Endothelial cell of umbilical vein (primary cell): ENCODE measurements around the gene RADIL. TPM values are rescaled to one million over a fixed set of nuclear protein-coding genes. Genes with fewer than 3 reads are reported as not detected.

Experiments
- BruUV-seq: library from RNA; stranded (reverse); fragments of 400-500 nt; replicated peaks from 2 replicates; lab custom pipeline; 2021; lab: Mats Ljungman, UMichigan
- CTCF ChIA-PET: fragments of 300-600, 350-600 bp; sonication (Branson Sonifier 250); formaldehyde crosslinking; loops from one replicate; lab custom pipeline; 2021; ENCODE audit warnings: antibody characterized with exemption, inconsistent platforms; lab: Charles Lee
- POLR2A ChIA-PET: fragments of 300-600, 350-600 bp; sonication (Branson Sonifier 250); formaldehyde crosslinking; loops from one replicate; lab custom pipeline; 2021; ENCODE audit warnings: antibody characterized with exemption, inconsistent platforms; lab: Charles Lee
- DNase-seq: peaks from one replicate; pipeline ENCODE4 v3.0.0-alpha.2; 2011; ENCODE audit warnings: low read depth, low spot score
- FAIRE-seq: peaks from 2 replicates; lab custom pipeline; 2011; peaks lifted over from hg19 to GRCh38; lab: Jason Lieb, UNC
- H2AFZ ChIP-seq: 2 replicates; pipeline ENCODE4 v1.6.0; 2012; ENCODE audit warnings: low read depth, low read length, control low read depth, inconsistent platforms
- H3K27ac ChIP-seq: 2 replicates; pipeline ENCODE4 v1.5.1; 2011; ENCODE audit warnings: low read depth, mild to moderate bottlenecking, control low read depth, low read length, moderate library complexity; ENCODE audit not compliant: insufficient read depth
- H3K27me3 ChIP-seq, 2 experiments: 2 replicates each; pipeline versions ENCODE4 v1.6.0 to v1.6.1; 2011; ENCODE audit warnings: low read length in 2 of 2, mixed read lengths in 1 of 2; ENCODE audit not compliant: control insufficient read depth in 2 of 2, insufficient read depth in 2 of 2
- H3K36me3 ChIP-seq, 2 experiments: 2 replicates in 1 of 2; 3 replicates in 1 of 2; pipeline ENCODE4 v1.5.1; 2011; ENCODE audit warnings: low read length in 2 of 2, mild to moderate bottlenecking in 1 of 2, moderate library complexity in 1 of 2; ENCODE audit not compliant: control insufficient read depth in 2 of 2, insufficient read depth in 2 of 2; ENCODE audit errors: extremely low read depth in 1 of 2
- H3K4me1 ChIP-seq: 3 replicates; pipeline ENCODE4 v1.5.1; 2011; ENCODE audit warnings: mild to moderate bottlenecking, low read length; ENCODE audit not compliant: control insufficient read depth, insufficient read depth; ENCODE audit errors: extremely low read depth
- H3K4me2 ChIP-seq: 2 replicates; pipeline ENCODE4 v1.6.1; 2011; ENCODE audit warnings: low read length, control low read depth, mixed read lengths; ENCODE audit not compliant: insufficient read depth
- H3K4me3 ChIP-seq, 3 experiments: fragments of 200-600 bp in 1 of 3; sonication (generic), shearing (Covaris generic) in 1 of 3; replicated peaks in 1 of 3; 2 replicates each; pipeline ENCODE4 v1.5.1; 2011 to 2016; ENCODE audit warnings: control low read depth in 3 of 3, low read length in 3 of 3, mild to moderate bottlenecking in 2 of 3, inconsistent platforms in 1 of 3, low read depth in 1 of 3, moderate library complexity in 1 of 3; ENCODE audit not compliant: insufficient read depth in 1 of 3
- H3K79me2 ChIP-seq: 2 replicates; pipeline ENCODE4 v1.6.0; 2012; ENCODE audit warnings: low read length, inconsistent platforms; ENCODE audit not compliant: control insufficient read depth, insufficient read depth
- H3K9ac ChIP-seq: replicated peaks from 2 replicates; pipeline ENCODE3; 2011; ENCODE audit warnings: low read length, control low read depth; ENCODE audit not compliant: insufficient read depth; ENCODE audit errors: extremely low read depth
- H3K9me1 ChIP-seq: replicated peaks from 3 replicates; pipeline ENCODE4 v1.6.0; 2011; ENCODE audit warnings: mild to moderate bottlenecking, low read length; ENCODE audit not compliant: control insufficient read depth, insufficient read depth; ENCODE audit errors: extremely low read depth
- H3K9me3 ChIP-seq: replicated peaks from 2 replicates; pipeline ENCODE4 v1.5.1; 2012; ENCODE audit warnings: low read length, inconsistent platforms; ENCODE audit not compliant: control insufficient read depth, insufficient read depth
- H4K20me1 ChIP-seq: replicated peaks from 2 replicates; pipeline ENCODE3; 2011; ENCODE audit warnings: mild to moderate bottlenecking, low read length; ENCODE audit not compliant: control insufficient read depth, insufficient read depth; ENCODE audit errors: extremely low read depth
- EZH2 ChIP-seq: IDR thresholded peaks from 2 replicates; pipeline ENCODE4 v1.6.1; 2012; ENCODE audit warnings: borderline replicate concordance, low read depth, mild to moderate bottlenecking, moderate library complexity, low read length, inconsistent platforms; ENCODE audit not compliant: severe bottlenecking
- FOS ChIP-seq: IDR thresholded peaks from 2 replicates; pipeline ENCODE4 v1.6.1; 2011; ENCODE audit warnings: mild to moderate bottlenecking, low read length, moderate library complexity, borderline replicate concordance; ENCODE audit not compliant: insufficient read depth
- GATA2 ChIP-seq: IDR thresholded peaks from 2 replicates; pipeline ENCODE4 v1.7.0; 2011; ENCODE audit warnings: low read depth, mild to moderate bottlenecking, moderate library complexity, mixed read lengths, low read length; ENCODE audit not compliant: insufficient read length, insufficient read depth
- JUN ChIP-seq: IDR thresholded peaks from 2 replicates; pipeline ENCODE4 v1.6.1; 2011; ENCODE audit warnings: borderline replicate concordance, low read depth; ENCODE audit not compliant: insufficient read length, insufficient read depth
- MYC ChIP-seq: IDR thresholded peaks from one replicate; pipeline ENCODE4 v1.6.1; 2011; ENCODE audit warnings: mild to moderate bottlenecking, low read depth, low read length
- POLR2A ChIP-seq: IDR thresholded peaks from 2 replicates; pipeline ENCODE4 v1.6.1; 2012; ENCODE audit warnings: low read depth, mild to moderate bottlenecking, control low read depth, low read length
- POLR2AphosphoS5 ChIP-seq: IDR thresholded peaks from 2 replicates; pipeline ENCODE4 v1.6.1; 2012; ENCODE audit warnings: low read depth, mild to moderate bottlenecking, control low read depth, low read length, moderate library complexity; ENCODE audit not compliant: insufficient read depth
- dilution Hi-C: fragments of 300-500 bp; cut with MboI; formaldehyde crosslinking; loops from one replicate; pipeline ENCODE4 v1.15.0; 2019; ENCODE audit warnings: low sequenced_read_pairs; ENCODE audit not compliant: extremely low pct_ligation_motif_present
- intact Hi-C: fragments of 100-400 bp; cut with micrococcal nuclease; formaldehyde crosslinking; loops from one replicate; pipeline ENCODE4 v1.10.0; 2022
- polyA plus RNA-seq, 4 experiments: library from polyadenylated mRNA; depleted of rRNA in 3 of 4; stranded (reverse) in 3 of 4; unstranded in 1 of 4; fragments of >200 nt; gene quantifications; 2 replicates each; pipeline versions ENCODE4 v1.2.1 to v1.2.3, GENCODE V29; 2011 to 2012; ENCODE audit warnings: missing spikeins in 1 of 4
- total RNA-seq: library from RNA; stranded (reverse); gene quantifications from 2 replicates; pipeline ENCODE4 v1.2.3, GENCODE V29; 2021
- TF ChIP-seq, protein P1 (sequence below), 2 donors: IDR thresholded peaks; 1 replicate in 1 of 2; 2 replicates in 1 of 2; pipeline ENCODE4 v1.5.1; 2011; ENCODE audit warnings: low read length in 2 of 2, mild to moderate bottlenecking in 2 of 2, moderate library complexity in 2 of 2, control low read depth in 1 of 2, inconsistent platforms in 1 of 2, low read depth in 1 of 2; ENCODE audit not compliant: insufficient read depth in 1 of 2; ENCODE audit errors: extremely low read depth in 1 of 2
- TF ChIP-seq, protein P2 (sequence below): IDR thresholded peaks from 2 replicates; pipeline ENCODE4 v1.6.1; 2011; ENCODE audit not compliant: insufficient read depth, insufficient read length

Gene RADIL
- total and polyA plus RNA-seq, 2 donors (not counting 3 experiments of a cell fraction or from before 2014, with no cell fraction given) = 1.2 to 2.5 TPM

DNA sequence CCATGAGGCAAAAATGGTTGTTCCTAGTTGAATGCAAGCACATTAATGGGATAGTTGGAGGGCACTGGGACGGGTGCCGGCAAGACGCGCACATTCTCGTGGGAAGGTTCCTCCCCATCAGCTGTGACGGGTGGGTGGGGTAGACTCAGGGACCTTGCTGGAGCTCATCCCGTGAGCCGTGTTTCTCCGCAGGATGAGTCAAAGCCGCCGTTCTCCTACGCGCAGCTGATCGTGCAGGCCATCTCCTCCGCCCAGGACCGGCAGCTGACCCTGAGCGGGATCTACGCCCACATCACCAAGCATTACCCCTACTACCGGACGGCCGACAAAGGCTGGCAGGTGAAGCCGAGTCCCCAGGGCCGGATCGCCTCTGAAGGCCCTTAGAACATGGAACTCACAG is 128.5 kb downstream of the RADIL start:
- no TSS peak for BruUV-seq
- Histone ChIP-seq H4K20me1 (no peaks in the 10 kb centered on the region), H3K4me3 (no peak overlapping the region), H3K27me3 (no peaks in the 10 kb centered on the region), H2AFZ (no peak overlapping the region), H3K9me3 (no peaks in the 10 kb centered on the region), H3K4me2 (no peak overlapping the region), H3K79me2 (peaks cover 15% of the 10 kb centered on the region), H3K4me1 (peaks cover 4% of the 10 kb centered on the region), H3K9ac (no peak overlapping the region), H3K9me1 (no peaks in the 10 kb centered on the region), H3K27ac (no peak overlapping the region), H3K36me3 (peaks cover 9 to 27% of the 10 kb centered on the region in 2 experiments)
- DNase-seq (no peak), FAIRE-seq (no peak)
- POLR2A ChIA-PET = no interaction called here
- dilution Hi-C loops = no loop called here
- TF ChIP-seq JUN (no peak), MYC (no peak), POLR2A (no peak), EZH2 (no peak), POLR2AphosphoS5 (no peak), FOS (no peak), GATA2 (no peak)
- TF ChIP-seq, protein P1, sequence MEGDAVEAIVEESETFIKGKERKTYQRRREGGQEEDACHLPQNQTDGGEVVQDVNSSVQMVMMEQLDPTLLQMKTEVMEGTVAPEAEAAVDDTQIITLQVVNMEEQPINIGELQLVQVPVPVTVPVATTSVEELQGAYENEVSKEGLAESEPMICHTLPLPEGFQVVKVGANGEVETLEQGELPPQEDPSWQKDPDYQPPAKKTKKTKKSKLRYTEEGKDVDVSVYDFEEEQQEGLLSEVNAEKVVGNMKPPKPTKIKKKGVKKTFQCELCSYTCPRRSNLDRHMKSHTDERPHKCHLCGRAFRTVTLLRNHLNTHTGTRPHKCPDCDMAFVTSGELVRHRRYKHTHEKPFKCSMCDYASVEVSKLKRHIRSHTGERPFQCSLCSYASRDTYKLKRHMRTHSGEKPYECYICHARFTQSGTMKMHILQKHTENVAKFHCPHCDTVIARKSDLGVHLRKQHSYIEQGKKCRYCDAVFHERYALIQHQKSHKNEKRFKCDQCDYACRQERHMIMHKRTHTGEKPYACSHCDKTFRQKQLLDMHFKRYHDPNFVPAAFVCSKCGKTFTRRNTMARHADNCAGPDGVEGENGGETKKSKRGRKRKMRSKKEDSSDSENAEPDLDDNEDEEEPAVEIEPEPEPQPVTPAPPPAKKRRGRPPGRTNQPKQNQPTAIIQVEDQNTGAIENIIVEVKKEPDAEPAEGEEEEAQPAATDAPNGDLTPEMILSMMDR (IDR thresholded peaks at IDR 0.05; ENCODE audit: extremely low read depth in 1 of 2, insufficient read depth in 1 of 2, low read depth in 1 of 2, low read length in 2 of 2) = no peak
- TF ChIP-seq, protein P2, sequence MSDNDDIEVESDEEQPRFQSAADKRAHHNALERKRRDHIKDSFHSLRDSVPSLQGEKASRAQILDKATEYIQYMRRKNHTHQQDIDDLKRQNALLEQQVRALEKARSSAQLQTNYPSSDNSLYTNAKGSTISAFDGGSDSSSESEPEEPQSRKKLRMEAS = no peak
- CTCF ChIA-PET = no interaction called here
- intact Hi-C loops = no loop called here
